RWPE2 (cell line): ENCODE data around the gene SLIT3.

Experiments
- ATAC-seq: fragments of 200-7000 bp; cut with Tn5 transposase; 3 replicates; pipeline ENCODE4 v1.9.1; 2021; ENCODE audit warnings: low read depth
- DNase-seq: peaks from one replicate; pipeline ENCODE4 v3.0.0-alpha.2; 2020; ENCODE audit warnings: low spot score
- H3K27ac ChIP-seq: fragments of 450-650 bp; 2 replicates; pipeline ENCODE4 v1.5.1; 2017; ENCODE audit warnings: mild to moderate bottlenecking; ENCODE audit not compliant: poor library complexity, severe bottlenecking
- H3K27me3 ChIP-seq: fragments of 250-450 bp; sonication (Bioruptor Pico); 2 replicates; pipeline ENCODE4 v1.5.1; 2021; ENCODE audit warnings: mild to moderate bottlenecking, moderate library complexity; ENCODE audit not compliant: insufficient read depth, poor library complexity, severe bottlenecking
- H3K36me3 ChIP-seq: fragments of 250-450 bp; sonication (Bioruptor Pico); 2 replicates; pipeline ENCODE4 v1.5.1; 2020; ENCODE audit warnings: low read depth, mild to moderate bottlenecking, moderate library complexity
- H3K4me1 ChIP-seq: fragments of 250-450 bp; sonication (Bioruptor Pico); 2 replicates; pipeline ENCODE4 v1.5.1; 2021; ENCODE audit warnings: mild to moderate bottlenecking, moderate library complexity; ENCODE audit not compliant: insufficient read depth, poor library complexity, severe bottlenecking
- H3K4me3 ChIP-seq: fragments of 250-450 bp; sonication (Bioruptor Pico); 2 replicates; pipeline ENCODE4 v1.5.1; 2021; ENCODE audit warnings: mild to moderate bottlenecking, moderate library complexity; ENCODE audit not compliant: severe bottlenecking
- H3K9me3 ChIP-seq: fragments of 250-450 bp; sonication (Bioruptor Pico); 2 replicates; pipeline ENCODE4 v1.5.1; 2021; ENCODE audit warnings: mild to moderate bottlenecking, moderate library complexity; ENCODE audit not compliant: severe bottlenecking
- CTCF ChIP-seq: fragments of 450-650 bp; IDR thresholded peaks from one replicate; pipeline ENCODE4 v1.5.1; 2017; ENCODE audit warnings: mild to moderate bottlenecking, moderate library complexity; ENCODE audit not compliant: poor library complexity, severe bottlenecking

Gene SLIT3

GRCh38 chr5:169051351-169051750, 249.6 kb downstream of the SLIT3 start:
- H3K27me3 ChIP-seq = no peaks in the 10 kb centered on the region
- DNase-seq = no peak
- no peak overlapping the region for H3K4me3 ChIP-seq
- no peak overlapping the region for H3K27ac ChIP-seq
- H3K4me1 ChIP-seq = peaks cover 4% of the 10 kb centered on the region
- H3K9me3 ChIP-seq = no peaks in the 10 kb centered on the region
- TF ChIP-seq CTCF = no peak
- no peak for ATAC-seq
- H3K36me3 ChIP-seq = no peaks in the 10 kb centered on the region

GRCh38 chr5:169050636-169051035, 250.3 kb downstream of the SLIT3 start:
- H3K36me3 ChIP-seq = no peaks in the 10 kb centered on the region
- H3K4me3 ChIP-seq = no peak overlapping the region
- DNase-seq (no peak), ATAC-seq (no peak)
- H3K27me3 ChIP-seq = no peaks in the 10 kb centered on the region
- H3K27ac ChIP-seq = peak overlapping the region; percentile 1
- TF ChIP-seq CTCF = no peak
- H3K9me3 ChIP-seq = no peaks in the 10 kb centered on the region
- H3K4me1 ChIP-seq = peaks cover 4% of the 10 kb centered on the region

DNA sequence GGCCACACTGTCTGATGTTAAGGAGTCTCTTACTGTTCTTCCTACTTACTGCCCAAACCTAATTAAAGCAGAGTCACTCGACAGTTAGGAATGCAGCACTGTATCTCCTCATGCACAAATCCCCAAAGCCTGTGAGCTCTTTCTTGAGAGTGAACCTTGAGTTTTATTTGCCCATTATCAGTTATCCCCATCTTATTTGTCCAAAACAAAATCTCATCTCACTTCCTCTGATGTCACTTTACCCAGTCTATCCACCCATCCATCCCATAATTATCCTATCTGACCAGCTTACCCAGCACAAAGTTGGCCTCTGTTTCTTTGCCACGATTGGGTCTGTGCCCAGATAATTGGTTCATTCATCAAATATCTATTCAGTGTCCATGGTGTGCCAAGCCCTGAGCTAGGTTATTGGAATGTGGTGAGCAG, 250.8 kb downstream of the SLIT3 start:
- Histone ChIP-seq H3K27ac (peak overlapping the region; percentile 1), H3K36me3 (no peaks in the 10 kb centered on the region), H3K27me3 (no peaks in the 10 kb centered on the region), H3K4me1 (peaks cover 4% of the 10 kb centered on the region), H3K4me3 (no peak overlapping the region), H3K9me3 (no peaks in the 10 kb centered on the region)
- TF ChIP-seq CTCF = no peak
- no peak for DNase-seq
- peak; percentile 52 for ATAC-seq

DNA sequence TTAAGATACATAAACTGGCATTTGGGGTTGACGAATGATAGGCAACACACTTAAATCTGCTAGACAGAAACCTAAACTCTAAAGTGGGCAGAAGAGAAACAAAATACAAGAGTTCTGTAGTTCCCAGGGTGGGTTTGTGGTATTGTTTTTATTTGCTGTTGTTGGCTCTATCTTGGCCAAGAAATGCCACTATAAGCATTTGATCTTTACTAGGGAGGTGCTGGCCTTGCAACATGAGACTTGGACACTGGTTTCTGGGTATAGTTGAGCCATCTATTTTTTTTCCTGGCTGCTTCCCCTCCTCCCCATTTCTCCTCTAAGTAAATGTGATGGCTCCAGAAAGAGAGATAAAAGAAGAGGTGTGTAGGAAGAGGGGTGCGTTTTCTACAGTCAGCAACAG, 251.2 kb downstream of the SLIT3 start:
- H3K27me3 ChIP-seq = no peaks in the 10 kb centered on the region
- no peak for ATAC-seq
- peak overlapping the region; percentile 1 for H3K27ac ChIP-seq
- no peaks in the 10 kb centered on the region for H3K36me3 ChIP-seq
- DNase-seq = no peak
- no peaks in the 10 kb centered on the region for H3K9me3 ChIP-seq
- no peak overlapping the region for H3K4me3 ChIP-seq
- TF ChIP-seq CTCF = no peak
- H3K4me1 ChIP-seq = peaks cover 4% of the 10 kb centered on the region

DNA sequence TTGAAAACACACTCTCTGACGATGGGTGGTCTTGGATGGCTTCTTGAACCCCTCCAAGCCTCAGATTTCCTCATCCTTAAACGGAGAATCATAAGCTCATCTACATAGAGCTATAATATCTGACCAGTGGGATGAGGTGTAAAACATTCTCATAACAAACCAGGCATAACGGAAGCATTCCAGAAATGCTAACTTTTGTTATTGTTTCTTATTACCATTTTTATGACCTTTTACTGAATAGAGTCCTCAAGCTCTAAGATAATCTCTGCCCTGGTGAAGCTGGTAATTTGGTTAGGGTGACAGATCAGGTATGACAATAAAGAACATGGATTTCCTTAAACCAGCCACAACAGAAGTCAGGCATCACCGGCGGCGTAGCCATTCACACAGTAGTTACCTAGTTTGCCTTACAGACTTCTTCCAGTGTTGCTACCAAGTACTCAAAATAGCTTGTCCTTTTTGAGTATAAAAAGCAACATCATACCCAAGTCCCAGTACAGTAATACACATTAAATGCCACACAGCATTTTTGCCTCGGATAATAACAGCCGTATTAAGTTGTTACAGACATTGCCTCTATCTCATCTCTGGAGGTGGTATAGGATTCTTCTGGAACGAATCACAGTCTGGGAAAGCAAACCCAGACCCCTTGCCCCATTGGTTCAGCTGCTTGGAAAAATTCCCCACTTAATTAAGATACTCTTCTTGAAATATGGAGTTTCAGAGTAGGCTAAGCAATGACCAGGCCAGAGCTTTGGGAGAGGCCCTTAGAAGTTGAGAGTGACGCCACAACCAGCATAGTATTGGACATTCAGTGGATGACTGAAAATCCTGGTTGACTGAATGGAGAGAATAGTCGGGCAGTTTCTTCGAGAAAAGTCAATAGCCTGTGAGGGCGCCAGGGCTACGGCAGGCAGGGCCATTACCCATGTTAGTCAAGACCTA, 252.5 kb downstream of the SLIT3 start:
- no peak for TF ChIP-seq CTCF

More for the DNA sequence above, 252.5 kb downstream of the SLIT3 start:
- H3K27me3 ChIP-seq = no peaks in the 10 kb centered on the region
- no peak overlapping the region for H3K4me3 ChIP-seq
- no peaks in the 10 kb centered on the region for H3K36me3 ChIP-seq
- no peak for DNase-seq
- H3K9me3 ChIP-seq = no peaks in the 10 kb centered on the region
- no peak overlapping the region for H3K27ac ChIP-seq
- H3K4me1 ChIP-seq = peaks cover 4% of the 10 kb centered on the region
- ATAC-seq = no peak
